WERI-Rb-1 (cell line): Measurements from ENCODE around the gene ZNF85.

Experiments used
- DNase-seq: peaks from one replicate; pipeline ENCODE4 v3.0.0-alpha.2; 2020
- H3K27ac ChIP-seq: fragments of 250-450 bp; sonication (Bioruptor Pico); 2 replicates; pipeline ENCODE4 v1.5.1; 2020; ENCODE audit warnings: mild to moderate bottlenecking, moderate library complexity
- H3K27me3 ChIP-seq: fragments of 250-450 bp; sonication (Bioruptor Pico); 2 replicates; pipeline ENCODE4 v1.5.1; 2021; ENCODE audit warnings: mild to moderate bottlenecking, low read depth, moderate library complexity; ENCODE audit not compliant: insufficient read depth, severe bottlenecking
- H3K36me3 ChIP-seq: fragments of 250-450 bp; sonication (Bioruptor Pico); 2 replicates; pipeline ENCODE4 v1.5.1; 2020; ENCODE audit warnings: mild to moderate bottlenecking, moderate library complexity
- H3K4me3 ChIP-seq: 2 replicates; pipeline ENCODE4 v1.5.1; 2011; ENCODE audit warnings: low read depth, mild to moderate bottlenecking, control low read depth, low read length
- H3K9me3 ChIP-seq: fragments of 250-450 bp; sonication (Bioruptor Pico); 2 replicates; pipeline ENCODE4 v1.5.1; 2021; ENCODE audit warnings: mild to moderate bottlenecking, moderate library complexity; ENCODE audit not compliant: severe bottlenecking
- CTCF ChIP-seq: IDR thresholded peaks from 2 replicates; pipeline ENCODE4 v1.5.1; 2011; ENCODE audit warnings: low read depth, mild to moderate bottlenecking, control low read depth, inconsistent platforms, low read length

Gene ZNF85

GRCh38 chr19:20923077-20923871, at the start of gene ZNF85:
Gene ZNF85, plus strand, starts transcription at chr19:20923251. Its CDS starts 150 bp downstream, at chr19:20923401.
- Histone ChIP-seq H3K27me3 (no peaks in the 10 kb centered on the region), H3K36me3 (peaks cover 3% of the 10 kb centered on the region; the same call in 1 of the 2 replicates), H3K9me3 (no peaks in the 10 kb centered on the region), H3K4me3 (peak within 1 kb of the TSS; percentile 70), H3K27ac (peak within 1 kb of the TSS; percentile 98)
- peak; percentile 94 for DNase-seq
- TF ChIP-seq CTCF: no peak

GRCh38 chr19:20879501-20879900, 43.5 kb upstream of the ZNF85 start:
- Histone ChIP-seq H3K27me3 (no peaks in the 10 kb centered on the region), H3K9me3 (no peaks in the 10 kb centered on the region), H3K36me3 (no peaks in the 10 kb centered on the region), H3K4me3 (no peak overlapping the region), H3K27ac (no peak overlapping the region)
- no peak for DNase-seq
- no peak for TF ChIP-seq CTCF

DNA sequence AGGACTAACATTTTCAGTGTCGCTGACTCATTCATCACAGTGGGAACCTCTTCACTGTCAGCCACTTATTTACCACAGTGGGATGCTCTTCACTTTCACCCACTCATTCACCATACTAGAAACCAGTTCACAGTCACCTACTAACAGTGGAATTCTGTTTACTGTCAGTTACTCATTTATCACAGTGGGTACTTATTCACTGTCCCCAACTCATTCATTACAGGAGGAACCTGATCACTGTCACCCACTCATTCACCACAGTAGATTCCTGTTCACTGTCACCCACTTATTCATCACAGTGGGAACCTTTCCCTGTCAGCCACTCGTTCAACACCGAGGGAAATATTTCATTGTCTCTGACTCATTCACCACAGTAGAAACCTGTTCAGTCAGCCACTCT, 10.1 kb upstream of the ZNF85 start:
- peaks cover 9% of the 10 kb centered on the region for H3K9me3 ChIP-seq
- no peak overlapping the region for H3K4me3 ChIP-seq
- H3K27me3 ChIP-seq: no peaks in the 10 kb centered on the region
- no peak for TF ChIP-seq CTCF
- H3K36me3 ChIP-seq: no peaks in the 10 kb centered on the region
- no peak overlapping the region for H3K27ac ChIP-seq
- DNase-seq: no peak

- peaks cover 5% of the 10 kb centered on the region; the same call in 1 of the 2 replicates for H3K36me3 ChIP-seq
These were observed 2.4 kb downstream of the ZNF85 start for GRCh38 chr19:20925481-20925880.

GRCh38 chr19:20926796-20927195, 3.7 kb downstream of the ZNF85 start:
- peaks cover 5% of the 10 kb centered on the region; the same call in 1 of the 2 replicates for H3K36me3 ChIP-seq
- no peak for DNase-seq
- no peaks in the 10 kb centered on the region for H3K9me3 ChIP-seq
- no peak overlapping the region for H3K4me3 ChIP-seq
- TF ChIP-seq CTCF: no peak
- H3K27me3 ChIP-seq: no peaks in the 10 kb centered on the region
- no peak overlapping the region for H3K27ac ChIP-seq

More at GRCh38 chr19:20925481-20925880, 2.4 kb downstream of the ZNF85 start:
- Histone ChIP-seq H3K27me3 (no peaks in the 10 kb centered on the region), H3K4me3 (no peak overlapping the region), H3K9me3 (no peaks in the 10 kb centered on the region), H3K27ac (no peak overlapping the region)
- no peak for DNase-seq
- TF ChIP-seq CTCF: no peak
